Measurements from ENCODE around the gene MYLK.

Gene MYLK

GRCh38 chr3:123773681-123774431, 110.3 kb downstream of the MYLK start:
- TF ChIP-seq CTCF (IDR thresholded peaks at IDR 0.05; ENCODE audit: control insufficient read depth, extremely low read depth, insufficient read depth), result no peak
- no peak for DNase-seq (ENCODE audit: low read depth)
- no peak overlapping the region for H3K4me3 ChIP-seq (ENCODE audit: low read depth, low read length)

DNA sequence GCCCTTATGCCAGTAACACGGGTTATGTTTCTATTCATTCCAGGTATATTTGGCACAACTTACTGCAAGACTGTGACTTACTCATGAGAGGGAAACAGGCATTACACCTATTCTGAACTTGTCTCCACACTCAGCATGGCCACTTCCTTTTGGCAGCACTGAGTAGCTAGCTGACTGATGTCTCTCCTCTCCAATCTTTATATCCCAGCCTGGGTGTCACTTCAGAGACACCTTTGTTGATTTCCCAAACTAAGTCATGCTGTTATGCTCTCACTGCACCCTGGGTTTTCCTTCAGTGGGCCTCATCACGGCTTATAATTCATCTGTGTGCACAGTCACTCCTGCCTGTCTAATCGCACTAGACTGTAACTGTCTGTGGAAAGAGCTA, 114.8 kb downstream of the MYLK start:
- H3K4me3 ChIP-seq (ENCODE audit: low read depth, low read length), result no peak overlapping the region
- no peak for DNase-seq (ENCODE audit: low read depth)
- no peak for TF ChIP-seq CTCF (IDR thresholded peaks at IDR 0.05; ENCODE audit: control insufficient read depth, extremely low read depth, insufficient read depth)

DNA sequence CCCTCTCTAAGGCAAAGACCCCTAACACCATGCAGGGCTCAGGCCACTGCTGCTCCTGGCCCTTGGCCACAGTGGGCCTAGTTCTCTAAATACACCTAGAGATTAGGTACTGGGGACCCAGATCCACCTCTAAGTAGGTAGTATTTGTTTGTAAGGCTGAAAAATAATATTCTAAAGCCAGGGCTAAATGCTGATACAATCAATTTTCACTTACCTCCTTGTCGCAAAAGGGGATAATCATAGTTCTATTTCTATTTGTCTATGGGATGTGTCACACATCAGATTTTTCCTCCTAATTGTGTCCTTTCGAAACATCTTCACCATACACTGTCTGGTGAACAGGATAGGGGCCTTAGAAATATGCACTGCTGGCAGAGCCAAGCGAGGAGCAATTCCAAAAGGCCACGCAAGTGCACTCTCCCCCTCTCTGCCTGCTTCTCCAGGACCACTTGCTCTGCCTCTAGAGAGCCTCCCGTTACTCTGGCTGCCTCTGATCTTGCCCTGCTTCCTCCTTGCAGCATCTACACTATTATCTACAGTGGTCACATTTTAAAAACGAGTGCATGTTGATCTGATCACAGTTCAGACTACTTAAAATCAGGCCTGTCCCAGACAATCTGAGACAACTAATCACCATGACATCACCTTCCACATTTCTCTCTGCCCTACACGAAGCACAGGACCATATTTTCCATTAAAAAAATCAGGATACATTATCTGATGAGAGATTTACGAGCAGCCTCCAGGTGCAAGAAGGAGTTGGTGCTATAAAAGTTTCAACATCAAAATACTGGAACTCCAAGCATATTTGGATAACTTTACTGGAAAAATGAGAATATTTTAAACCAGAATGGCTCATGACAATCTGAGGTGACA, 115.4 kb downstream of the MYLK start:
- no peak for TF ChIP-seq CTCF (IDR thresholded peaks at IDR 0.05; ENCODE audit: control insufficient read depth, extremely low read depth, insufficient read depth)
- H3K4me3 ChIP-seq (ENCODE audit: low read depth, low read length), result no peak overlapping the region
- no peak for DNase-seq (ENCODE audit: low read depth)

DNA sequence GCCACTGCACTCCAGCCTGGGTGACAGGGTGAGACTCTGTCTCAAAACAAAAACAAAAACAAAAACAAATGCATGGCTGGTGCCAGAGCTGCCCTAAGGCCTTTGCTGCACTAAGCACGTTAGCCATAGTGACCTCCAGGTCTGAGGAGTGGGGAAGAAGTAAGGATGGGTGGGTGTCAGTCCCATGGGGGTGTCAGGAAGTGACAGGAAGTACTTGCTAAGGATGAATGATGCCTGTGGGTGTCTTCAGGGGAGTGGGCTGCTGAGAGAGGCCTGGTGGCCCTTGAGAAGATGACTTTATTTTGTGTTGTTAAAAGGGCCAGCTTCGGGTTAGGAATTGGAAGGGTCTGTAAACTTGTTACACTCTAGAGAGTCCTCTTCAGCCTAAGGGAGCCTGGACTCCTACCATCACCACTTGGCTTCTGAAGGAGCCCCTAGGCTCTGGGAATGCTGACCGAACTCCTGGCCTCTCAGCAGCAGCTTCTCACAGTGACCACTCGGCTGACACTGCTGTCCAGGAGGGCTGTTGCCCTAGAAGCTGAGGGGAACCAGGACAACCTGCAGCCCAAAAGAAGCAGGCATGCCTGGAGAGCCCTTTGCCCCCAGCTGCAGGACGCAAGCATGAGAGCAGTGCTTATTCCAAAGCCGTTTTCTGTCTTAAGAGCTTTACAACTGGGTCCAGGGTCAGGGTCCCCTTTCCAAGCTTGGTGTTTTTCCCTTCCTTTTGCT, 116.4 kb downstream of the MYLK start:
- TF ChIP-seq CTCF (IDR thresholded peaks at IDR 0.05; ENCODE audit: control insufficient read depth, extremely low read depth, insufficient read depth), result no peak
- H3K4me3 ChIP-seq (ENCODE audit: low read depth, low read length), result no peak overlapping the region
- no peak for DNase-seq (ENCODE audit: low read depth)

DNA sequence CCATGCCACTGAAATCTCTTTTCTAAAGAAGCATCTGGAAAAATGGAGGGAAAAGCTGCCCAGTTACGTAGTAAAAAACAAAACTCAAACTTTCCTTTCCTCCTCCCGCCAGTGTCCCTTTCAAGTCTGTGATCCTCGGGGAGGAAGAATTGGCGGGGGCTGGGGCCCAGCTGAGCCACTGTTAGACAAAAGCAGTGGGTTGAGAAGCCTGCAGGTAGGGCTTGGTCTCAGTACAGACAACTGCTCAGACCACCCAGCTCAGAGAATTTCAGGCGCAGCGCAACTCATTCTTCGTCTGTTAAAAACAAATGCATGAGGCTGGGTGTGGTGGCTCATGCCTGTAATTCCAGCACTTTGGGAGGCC, 117.1 kb downstream of the MYLK start:
- H3K4me3 ChIP-seq (ENCODE audit: low read depth, low read length), result no peak overlapping the region
- DNase-seq (ENCODE audit: low read depth), result no peak
- no peak for TF ChIP-seq CTCF (IDR thresholded peaks at IDR 0.05; ENCODE audit: control insufficient read depth, extremely low read depth, insufficient read depth)

- no peak for DNase-seq (ENCODE audit: low read depth)
Observed at GRCh38 chr3:123766193-123767008, 117.7 kb downstream of the MYLK start.

More at GRCh38 chr3:123766193-123767008, 117.7 kb downstream of the MYLK start:
- no peak for TF ChIP-seq CTCF (IDR thresholded peaks at IDR 0.05; ENCODE audit: control insufficient read depth, extremely low read depth, insufficient read depth)
- H3K4me3 ChIP-seq (ENCODE audit: low read depth, low read length), result no peak overlapping the region
